Heart right ventricle (tissue), 16 donors: ENCODE measurements around the gene LRRC72. TPM values are rescaled to one million over a fixed set of nuclear protein-coding genes. Genes with fewer than 3 reads are reported as not detected.

Source experiments
- ATAC-seq, 8 donors: fragments of 200-7000 bp; cut with Tn5 transposase; one replicate each; pipeline ENCODE4 v1.9.1; 2020; ENCODE audit warnings: mild to moderate bottlenecking in 8 of 8, moderate library complexity in 8 of 8, moderate number of reproducible peaks in 1 of 8
- DNase-seq, 2 donors: peaks; one replicate each; pipeline ENCODE4 v3.0.0-alpha.2; 2020
- H3K27ac ChIP-seq, 10 donors: fragments of 200-600 bp; sonication (generic) in 2 of 10; one replicate each; pipeline versions ENCODE4 v1.5.0 to v1.8.0; 2020 to 2022; ENCODE audit warnings: mild to moderate bottlenecking in 3 of 10
- H3K27me3 ChIP-seq, 7 donors: fragments of 200-600 bp; one replicate each; pipeline ENCODE4 v1.8.0; 2021 to 2022; ENCODE audit warnings: mild to moderate bottlenecking in 2 of 7
- H3K36me3 ChIP-seq, 9 donors: fragments of 200-600 bp; sonication (generic) in 1 of 9; one replicate each; pipeline versions ENCODE4 v1.5.0 to v1.8.0; 2020 to 2022; ENCODE audit warnings: mild to moderate bottlenecking in 2 of 9
- H3K4me1 ChIP-seq, 9 donors: fragments of 200-600 bp; sonication (generic) in 1 of 9; one replicate each; pipeline versions ENCODE4 v1.5.0 to v1.8.0; 2020 to 2022; ENCODE audit warnings: mild to moderate bottlenecking in 4 of 9
- H3K4me3 ChIP-seq, 10 donors: fragments of 200-600 bp; sonication (generic) in 2 of 10; one replicate each; pipeline versions ENCODE4 v1.5.0 to v1.8.0; 2020 to 2022; ENCODE audit warnings: mild to moderate bottlenecking in 7 of 10, moderate library complexity in 2 of 10
- H3K9me3 ChIP-seq, 11 donors: fragments of 200-600 bp in 10 of 11; sonication (generic) in 2 of 11; one replicate each; pipeline versions ENCODE4 v1.5.0 to v1.8.0; 2013 to 2022; ENCODE audit warnings: mild to moderate bottlenecking in 2 of 11, control low read depth in 1 of 11, moderate library complexity in 1 of 11
- WGBS, 2 donors: extraction: QIAGEN DNeasy Blood & Tissue Kit; methylation state at CpG; one replicate each; pipeline ENCODE4 v1.1.7; 2013; ENCODE audit warnings: inconsistent platforms in 1 of 2; 5-methylcytosine and 5-hydroxymethylcytosine counted together
- intact Hi-C, 10 donors: fragments of 100-400 bp; cut with DNase I; formaldehyde crosslinking; loops; one replicate each; pipeline versions ENCODE4 v1.11.1 to v1.14.2; 2022
- polyA plus RNA-seq, 2 donors: library from polyadenylated mRNA; stranded (reverse); fragments of 200-250 nt; gene quantifications; one replicate each; pipeline ENCODE4 v1.2.3, GENCODE V29; 2013
- total RNA-seq, 10 donors: library from RNA; stranded (reverse); fragmentation: NEBNext Ultra II Directional in 3 of 10; extraction: Animal tissue kit (Norgen Biotek cat#: 25700) in 3 of 10; gene quantifications; one replicate each; pipeline versions ENCODE4 v1.2.1 to v1.2.4, GENCODE V29; 2021 to 2023
- TF ChIP-seq, protein P1 (sequence below), 9 donors: fragments of 200-600 bp; sonication (generic) in 2 of 9; IDR thresholded peaks; one replicate each; pipeline versions ENCODE4 v1.5.0 to v1.8.0; 2021 to 2022; ENCODE audit warnings: antibody characterized with exemption in 9 of 9, mild to moderate bottlenecking in 5 of 9, moderate library complexity in 1 of 9
- donor health status: Arrhythmogenic right ventricular cardiomyopathy.
- donor health status: ischemic (EF 13 %, LVEDD 7.1; RV severe dilation, severe dysfunction).
- donor health status: healthy with polysubstance abuse.
- donor health status: DM: no; HTN: yes; CAD: no.
- donor health status: DM: no; HTN: no; CAD: no.
- donor health status: ischemic (EF 25% LVEDD 6.9; RV normal size, moderate dysfunction).
- donor health status: ischemic (EF 25% LVEDD 5.7; RV mildly dilated, moderate dysfunction).
- donor health status: healthy.
- donor health status: DM: yes; HTN: yes; CAD: no.
- donor health status: Ischemic cardiomyopathy.
- donor health status: ischemic (EF 35%, LVEDD 5.7; RV mildly dilated, moderate dysfunction).
- donor health status: nonischemic (EF 11% LVEDD 7.7; RV severe dilation, severe dysfunction).
- donor health status: DM: yes; HTN: yes; CAD: no.
- donor health status: PGD.
- donor health status: ischemic (EF 29% LVEDD 5.4; RV normal size, mild dysfunction).
- donor health status: nonischemic (EF 23%, LVEDD 6.1; RV moderate dilation, normal function).

Gene LRRC72
- total and polyA plus RNA-seq, 12 donors = not detected

GRCh38 chr7:16559497-16560179, 33.0 kb downstream of the LRRC72 start:
- TF ChIP-seq, protein P1, sequence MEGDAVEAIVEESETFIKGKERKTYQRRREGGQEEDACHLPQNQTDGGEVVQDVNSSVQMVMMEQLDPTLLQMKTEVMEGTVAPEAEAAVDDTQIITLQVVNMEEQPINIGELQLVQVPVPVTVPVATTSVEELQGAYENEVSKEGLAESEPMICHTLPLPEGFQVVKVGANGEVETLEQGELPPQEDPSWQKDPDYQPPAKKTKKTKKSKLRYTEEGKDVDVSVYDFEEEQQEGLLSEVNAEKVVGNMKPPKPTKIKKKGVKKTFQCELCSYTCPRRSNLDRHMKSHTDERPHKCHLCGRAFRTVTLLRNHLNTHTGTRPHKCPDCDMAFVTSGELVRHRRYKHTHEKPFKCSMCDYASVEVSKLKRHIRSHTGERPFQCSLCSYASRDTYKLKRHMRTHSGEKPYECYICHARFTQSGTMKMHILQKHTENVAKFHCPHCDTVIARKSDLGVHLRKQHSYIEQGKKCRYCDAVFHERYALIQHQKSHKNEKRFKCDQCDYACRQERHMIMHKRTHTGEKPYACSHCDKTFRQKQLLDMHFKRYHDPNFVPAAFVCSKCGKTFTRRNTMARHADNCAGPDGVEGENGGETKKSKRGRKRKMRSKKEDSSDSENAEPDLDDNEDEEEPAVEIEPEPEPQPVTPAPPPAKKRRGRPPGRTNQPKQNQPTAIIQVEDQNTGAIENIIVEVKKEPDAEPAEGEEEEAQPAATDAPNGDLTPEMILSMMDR (IDR thresholded peaks at IDR 0.05) = no peak
- H3K27me3 ChIP-seq = no peaks in the 10 kb centered on the region
- H3K4me1 ChIP-seq = peaks cover 0 to 5% (median 0%) of the 10 kb centered on the region in 9 donors
- no peaks in the 10 kb centered on the region for H3K9me3 ChIP-seq
- intact Hi-C loops = loop anchor here in 6 of 10 donors (5.0 to 10.0 kb wide), 7 partner anchors 125 to 482 kb away; partner anchors contain the start of gene CRPPA (in 1 of the 6)
- DNase-seq = no peak
- peak in 1 of 8 donors; percentile 73 for ATAC-seq
- H3K27ac ChIP-seq = no peak overlapping the region
- H3K4me3 ChIP-seq = no peak overlapping the region
- H3K36me3 ChIP-seq = no peaks in the 10 kb centered on the region
- 51 to 59% methylated on average over 3 of the region's 3 CpGs for WGBS, 2 donors

- intact Hi-C loops = loop anchor here in 6 of 10 donors (2.0 to 10.0 kb wide), 6 partner anchors 130 to 485 kb away; no protein-coding TSS in a partner anchor
- Histone ChIP-seq H3K4me3 (no peak overlapping the region), H3K9me3 (no peaks in the 10 kb centered on the region), H3K4me1 (peaks cover 0 to 7% (median 0%) of the 10 kb centered on the region in 9 donors), H3K27me3 (no peaks in the 10 kb centered on the region), H3K36me3 (no peaks in the 10 kb centered on the region), H3K27ac (no peak overlapping the region)
- no peak for ATAC-seq
- WGBS, 2 donors = 91 to 92% methylated on average over 3 of the region's 3 CpGs
- no peak for DNase-seq
- TF ChIP-seq, protein P1 (IDR thresholded peaks at IDR 0.05) = no peak
These were observed 35.3 kb downstream of the LRRC72 start for GRCh38 chr7:16561943-16562342.

DNA sequence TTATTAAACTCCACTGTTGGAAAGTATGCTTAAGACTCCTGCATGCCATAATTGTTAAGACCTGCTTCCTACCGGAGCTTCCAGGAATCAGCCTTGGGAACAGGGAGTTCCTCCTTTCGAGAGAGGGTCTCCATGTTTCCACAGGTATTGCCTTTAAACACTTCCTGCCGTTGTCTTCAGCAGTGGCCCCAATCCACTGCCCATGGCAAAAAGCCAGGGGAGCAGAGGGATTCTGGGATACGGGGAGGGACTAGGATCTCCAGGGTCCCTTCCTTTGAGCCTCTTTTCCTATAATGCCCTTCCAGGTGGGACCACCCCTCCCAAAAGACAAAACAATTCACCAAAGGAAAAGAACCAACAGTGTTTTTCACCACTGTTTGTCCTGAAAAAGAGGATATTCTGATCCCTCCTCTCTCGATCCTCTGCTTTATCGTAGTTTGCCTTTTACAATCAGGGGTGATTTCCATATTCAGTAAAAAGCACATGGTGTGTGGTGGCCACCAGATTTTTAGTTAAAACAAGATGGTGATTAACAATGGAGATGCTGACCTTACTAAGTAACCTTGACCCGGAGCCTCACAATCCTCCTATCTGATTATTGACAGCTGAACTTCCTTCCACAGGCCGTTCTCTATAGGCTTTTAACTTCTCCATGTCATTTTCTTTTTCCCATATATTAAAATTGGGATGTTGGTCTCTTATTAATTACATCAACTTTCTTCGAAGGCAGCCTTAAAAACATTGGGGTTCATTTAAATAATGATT, 36.0 kb downstream of the LRRC72 start:
- 90% methylated on average over 9 of the region's 9 CpGs for WGBS, 2 donors
- DNase-seq (no peak), ATAC-seq (no peak)
- Histone ChIP-seq H3K9me3 (no peaks in the 10 kb centered on the region), H3K36me3 (no peaks in the 10 kb centered on the region), H3K27ac (no peak overlapping the region), H3K27me3 (no peaks in the 10 kb centered on the region), H3K4me3 (peak overlapping the region in 1 of 10 donors; percentile 25), H3K4me1 (peaks cover 0 to 7% (median 0%) of the 10 kb centered on the region in 9 donors)
- intact Hi-C loops = loop anchor here in 6 of 10 donors (2.0 to 10.0 kb wide), 6 partner anchors 130 to 486 kb away; no protein-coding TSS in a partner anchor
- TF ChIP-seq, protein P1 (IDR thresholded peaks at IDR 0.05) = no peak

DNA sequence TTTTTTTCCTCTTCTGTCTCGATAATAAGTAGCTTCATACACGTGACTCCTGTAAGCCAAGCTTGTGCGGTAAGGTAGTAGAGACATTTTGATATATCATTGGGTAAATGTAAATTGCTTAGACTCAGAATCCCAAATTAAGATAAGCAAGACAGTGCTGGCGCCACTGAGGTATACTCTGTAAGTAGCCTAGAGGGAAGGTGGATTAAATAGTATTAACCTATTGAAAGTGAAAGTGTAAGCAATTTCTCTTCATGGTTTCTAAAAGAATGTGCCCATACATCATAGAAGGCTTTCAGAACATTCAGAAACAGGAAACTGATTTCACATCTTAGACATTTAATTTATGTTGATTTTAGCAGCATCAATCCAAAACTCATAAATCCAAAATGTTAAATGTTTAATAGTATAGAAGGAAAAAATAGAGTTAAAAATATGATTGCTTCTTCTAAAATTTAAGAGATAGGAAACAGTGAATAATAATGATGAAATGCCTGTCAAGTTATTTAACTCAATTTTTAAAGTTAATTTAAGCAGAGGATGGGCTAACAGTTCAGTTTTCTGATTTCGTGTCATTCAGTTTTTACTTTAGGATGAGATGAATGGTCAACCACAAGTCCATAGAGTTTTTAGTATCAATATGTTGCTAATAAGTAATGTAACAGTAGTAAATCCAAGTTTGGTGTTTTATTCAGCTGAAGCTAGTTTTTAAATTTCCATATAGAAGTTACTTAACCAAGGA, 36.8 kb downstream of the LRRC72 start:
- no peak for DNase-seq
- Histone ChIP-seq H3K36me3 (no peaks in the 10 kb centered on the region), H3K4me1 (peaks cover 0 to 7% (median 0%) of the 10 kb centered on the region in 9 donors), H3K9me3 (no peaks in the 10 kb centered on the region), H3K4me3 (peak overlapping the region in 1 of 10 donors; percentile 25), H3K27ac (no peak overlapping the region), H3K27me3 (no peaks in the 10 kb centered on the region)
- ATAC-seq = no peak
- TF ChIP-seq, protein P1 (IDR thresholded peaks at IDR 0.05) = no peak
- WGBS, 2 donors = 85 to 92% methylated on average over 5 of the region's 5 CpGs
- intact Hi-C loops = loop anchor here (2.0 to 10.0 kb wide), 11 partner anchors 131 to 487 kb away; no protein-coding TSS in a partner anchor
